Left renal cortex interstitium (tissue), 4 donors: ENCODE measurements around the gene ICA1. TPM values are rescaled to one million over a fixed set of nuclear protein-coding genes. Genes with fewer than 3 reads are reported as not detected.

Experiments used
- DNase-seq, 4 donors: peaks; one replicate each; pipeline ENCODE4 v3.0.0-alpha.2; 2013; ENCODE audit warnings: low read depth in 4 of 4, low spot score in 2 of 4, missing footprints in 1 of 4
- polyA plus RNA-seq, 4 donors: library from polyadenylated mRNA; unstranded; fragments of 120-200 nt; gene quantifications; one replicate each; pipeline ENCODE4 v1.2.1, GENCODE V29; 2013; ENCODE audit not compliant: insufficient read length in 4 of 4

Gene ICA1
- polyA plus RNA-seq, 4 donors: 17.4 to 44.2 (median 27.3) TPM

- DNase-seq: no peak
Measured at GRCh38 chr7:8168336-8168735, 93.6 kb downstream of the ICA1 start.

GRCh38 chr7:8165150-8165549 is 96.8 kb downstream of the ICA1 start:
- DNase-seq: no peak

- no peak for DNase-seq
Measured at GRCh38 chr7:8162181-8162580, 99.8 kb downstream of the ICA1 start.

- DNase-seq: no peak
Measured at GRCh38 chr7:8161364-8161828, 100.6 kb downstream of the ICA1 start.

GRCh38 chr7:8160779-8161345 is 101.1 kb downstream of the ICA1 start:
- DNase-seq: no peak

- no peak for DNase-seq
Measured at GRCh38 chr7:8160250-8160649, 101.7 kb downstream of the ICA1 start.

- DNase-seq: no peak
Measured at GRCh38 chr7:8159595-8159994, 102.4 kb downstream of the ICA1 start.

GRCh38 chr7:8157296-8157695 is 104.7 kb downstream of the ICA1 start:
- no peak for DNase-seq

- no peak for DNase-seq
Measured at GRCh38 chr7:8155836-8156235, 106.1 kb downstream of the ICA1 start.

- DNase-seq: no peak
Measured at GRCh38 chr7:8154272-8154671, 107.7 kb downstream of the ICA1 start.

- no peak for DNase-seq
Measured at GRCh38 chr7:8152489-8153192, 109.3 kb downstream of the ICA1 start.

GRCh38 chr7:8151161-8151725 is 110.7 kb downstream of the ICA1 start:
- DNase-seq: no peak

GRCh38 chr7:8149222-8149621 is 112.7 kb downstream of the ICA1 start:
- no peak for DNase-seq

- DNase-seq: no peak
Measured at GRCh38 chr7:8147760-8148463, 114.1 kb downstream of the ICA1 start.

- DNase-seq: no peak
Measured at GRCh38 chr7:8146788-8147413, 115.1 kb downstream of the ICA1 start.

- no peak for DNase-seq
Measured at GRCh38 chr7:8146106-8146787, 115.7 kb downstream of the ICA1 start.

- no peak for DNase-seq
Measured at GRCh38 chr7:8144856-8145255, 117.1 kb downstream of the ICA1 start.

GRCh38 chr7:8143151-8143874 is 118.7 kb downstream of the ICA1 start:
- no peak for DNase-seq

GRCh38 chr7:8142477-8142876 is 119.5 kb downstream of the ICA1 start:
- DNase-seq: no peak

- no peak for DNase-seq
Measured at GRCh38 chr7:8141070-8141469, 120.9 kb downstream of the ICA1 start.
